ENCODE measurements around the gene SH3RF3. TPM values are rescaled to one million over a fixed set of nuclear protein-coding genes. Genes with fewer than 3 reads are reported as not detected.

SH3RF3 gene
- total RNA-seq, 1 donor from 2014 or later = under 0.01 TPM

DNA sequence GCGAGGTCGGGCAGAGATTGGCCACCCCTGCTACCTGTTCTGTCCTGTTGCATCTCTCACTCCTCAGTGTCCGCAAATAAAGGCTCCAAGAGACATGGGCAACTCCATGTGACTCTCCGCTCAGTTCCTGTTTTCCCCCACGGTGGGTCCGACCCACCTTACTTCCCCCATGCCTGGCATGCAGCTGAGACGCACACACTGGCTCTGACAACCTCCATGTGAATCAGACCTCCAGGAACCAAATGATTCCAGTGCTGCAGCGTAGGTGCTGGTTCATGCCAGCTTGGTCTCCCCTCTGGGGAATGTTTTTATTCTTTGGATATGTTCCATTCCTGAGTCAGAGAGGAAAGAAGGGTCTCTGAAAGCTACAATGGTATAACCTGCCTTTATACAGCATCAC is 221.5 kb downstream of the SH3RF3 start:
- FAIRE-seq (no peak), DNase-seq (ENCODE audit: low read depth) (no peak)
- TF ChIP-seq, protein P1, sequence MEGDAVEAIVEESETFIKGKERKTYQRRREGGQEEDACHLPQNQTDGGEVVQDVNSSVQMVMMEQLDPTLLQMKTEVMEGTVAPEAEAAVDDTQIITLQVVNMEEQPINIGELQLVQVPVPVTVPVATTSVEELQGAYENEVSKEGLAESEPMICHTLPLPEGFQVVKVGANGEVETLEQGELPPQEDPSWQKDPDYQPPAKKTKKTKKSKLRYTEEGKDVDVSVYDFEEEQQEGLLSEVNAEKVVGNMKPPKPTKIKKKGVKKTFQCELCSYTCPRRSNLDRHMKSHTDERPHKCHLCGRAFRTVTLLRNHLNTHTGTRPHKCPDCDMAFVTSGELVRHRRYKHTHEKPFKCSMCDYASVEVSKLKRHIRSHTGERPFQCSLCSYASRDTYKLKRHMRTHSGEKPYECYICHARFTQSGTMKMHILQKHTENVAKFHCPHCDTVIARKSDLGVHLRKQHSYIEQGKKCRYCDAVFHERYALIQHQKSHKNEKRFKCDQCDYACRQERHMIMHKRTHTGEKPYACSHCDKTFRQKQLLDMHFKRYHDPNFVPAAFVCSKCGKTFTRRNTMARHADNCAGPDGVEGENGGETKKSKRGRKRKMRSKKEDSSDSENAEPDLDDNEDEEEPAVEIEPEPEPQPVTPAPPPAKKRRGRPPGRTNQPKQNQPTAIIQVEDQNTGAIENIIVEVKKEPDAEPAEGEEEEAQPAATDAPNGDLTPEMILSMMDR (IDR thresholded peaks at IDR 0.05; ENCODE audit: insufficient read depth, low read length, severe bottlenecking) = no peak
- no peaks in the 10 kb centered on the region for H3K36me3 ChIP-seq (ENCODE audit: control insufficient read depth, insufficient read depth, low read length)
- H3K4me3 ChIP-seq (ENCODE audit: low read depth, low read length) = no peak overlapping the region
- no peaks in the 10 kb centered on the region for H3K27me3 ChIP-seq (ENCODE audit: control insufficient read depth, insufficient read depth, low read length)

DNA sequence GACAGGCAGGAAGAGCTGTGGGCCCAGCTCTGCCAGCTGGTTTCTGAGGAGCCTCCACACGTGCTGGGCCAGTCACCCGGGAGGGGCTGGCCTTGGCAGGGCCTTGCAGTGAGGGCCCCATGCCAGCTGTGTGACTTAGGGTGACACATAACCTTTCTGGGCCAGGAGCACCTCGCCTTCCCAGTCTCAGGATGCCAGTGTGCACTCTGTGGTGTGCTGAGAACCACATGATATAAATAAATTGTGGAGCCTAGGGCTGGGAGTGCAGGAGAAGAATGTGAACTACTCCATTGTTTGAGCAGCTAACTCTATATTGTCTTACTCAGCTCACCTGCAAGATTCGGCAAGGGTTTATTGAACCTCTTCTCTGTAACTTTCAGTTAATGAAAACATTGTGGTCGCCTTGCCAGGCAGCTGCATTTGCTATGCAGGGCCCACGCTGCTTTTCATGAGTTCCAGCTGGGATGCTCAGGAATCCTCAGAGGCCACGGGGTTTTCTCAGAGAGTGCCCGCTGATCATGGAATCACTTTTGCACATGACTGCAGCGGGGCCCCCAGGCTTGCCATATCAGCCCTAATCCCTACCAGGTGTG is 222.3 kb downstream of the SH3RF3 start:
- Histone ChIP-seq H3K36me3 (ENCODE audit: control insufficient read depth, insufficient read depth, low read length) (no peaks in the 10 kb centered on the region), H3K4me3 (ENCODE audit: low read depth, low read length) (no peak overlapping the region), H3K27me3 (ENCODE audit: control insufficient read depth, insufficient read depth, low read length) (no peaks in the 10 kb centered on the region)
- peak; percentile 66 for DNase-seq (ENCODE audit: low read depth)
- no peak for FAIRE-seq
- TF ChIP-seq, protein P1 (IDR thresholded peaks at IDR 0.05; ENCODE audit: insufficient read depth, low read length, severe bottlenecking) = no peak

- DNase-seq (ENCODE audit: low read depth) (no peak), FAIRE-seq (no peak)
- TF ChIP-seq, protein P1 (IDR thresholded peaks at IDR 0.05; ENCODE audit: insufficient read depth, low read length, severe bottlenecking) = no peak
- no peak overlapping the region for H3K4me3 ChIP-seq (ENCODE audit: low read depth, low read length)
- H3K36me3 ChIP-seq (ENCODE audit: control insufficient read depth, insufficient read depth, low read length) = no peaks in the 10 kb centered on the region
- no peaks in the 10 kb centered on the region for H3K27me3 ChIP-seq (ENCODE audit: control insufficient read depth, insufficient read depth, low read length)
Observed at GRCh38 chr2:109352056-109352897, 223.3 kb downstream of the SH3RF3 start.

GRCh38 chr2:109352898-109353689 is 224.1 kb downstream of the SH3RF3 start:
- no peak for DNase-seq (ENCODE audit: low read depth)
- Histone ChIP-seq H3K27me3 (ENCODE audit: control insufficient read depth, insufficient read depth, low read length) (no peaks in the 10 kb centered on the region), H3K4me3 (ENCODE audit: low read depth, low read length) (no peak overlapping the region), H3K36me3 (ENCODE audit: control insufficient read depth, insufficient read depth, low read length) (no peaks in the 10 kb centered on the region)
- no peak for FAIRE-seq
- TF ChIP-seq, protein P1 (IDR thresholded peaks at IDR 0.05; ENCODE audit: insufficient read depth, low read length, severe bottlenecking) = no peak

GRCh38 chr2:109353806-109354745 is 225.1 kb downstream of the SH3RF3 start:
- no peak for FAIRE-seq
- TF ChIP-seq, protein P1 (IDR thresholded peaks at IDR 0.05; ENCODE audit: insufficient read depth, low read length, severe bottlenecking) = no peak
- Histone ChIP-seq H3K36me3 (ENCODE audit: control insufficient read depth, insufficient read depth, low read length) (no peaks in the 10 kb centered on the region), H3K4me3 (ENCODE audit: low read depth, low read length) (no peak overlapping the region), H3K27me3 (ENCODE audit: control insufficient read depth, insufficient read depth, low read length) (no peaks in the 10 kb centered on the region)
- DNase-seq (ENCODE audit: low read depth) = no peak

All from bronchial epithelial cell (primary cell).